ENCODE measurements around the gene USP14.

DNA sequence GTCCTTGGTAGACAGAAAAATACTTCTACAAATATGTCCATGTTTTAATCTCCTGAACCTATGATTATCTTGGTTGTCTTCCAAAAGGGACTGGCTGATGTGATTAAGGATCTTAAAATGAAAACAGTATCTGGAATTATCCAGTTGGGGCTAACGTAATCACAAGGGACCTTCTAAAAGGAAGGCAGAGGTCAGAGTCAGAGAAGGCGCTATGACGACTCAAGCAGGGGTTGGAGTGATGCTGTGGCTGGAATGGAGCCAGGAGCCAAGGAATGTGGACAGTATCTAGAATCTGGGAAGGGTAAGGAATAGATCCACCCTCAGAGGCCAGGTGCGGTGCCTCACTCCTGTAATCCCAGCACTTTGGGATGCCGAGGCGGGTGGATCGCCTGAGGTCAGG is 4.2 kb upstream of the USP14 start:
- no peak for TF ChIP-seq CTCF (IDR thresholded peaks at IDR 0.05; ENCODE audit: low read length)
- TF ChIP-seq EZH2 (optimal IDR thresholded peaks at IDR 0.05; ENCODE audit: low read depth, low read length), result no peak
